ENCODE results near the gene CDC42BPB.

The CDC42BPB gene

DNA sequence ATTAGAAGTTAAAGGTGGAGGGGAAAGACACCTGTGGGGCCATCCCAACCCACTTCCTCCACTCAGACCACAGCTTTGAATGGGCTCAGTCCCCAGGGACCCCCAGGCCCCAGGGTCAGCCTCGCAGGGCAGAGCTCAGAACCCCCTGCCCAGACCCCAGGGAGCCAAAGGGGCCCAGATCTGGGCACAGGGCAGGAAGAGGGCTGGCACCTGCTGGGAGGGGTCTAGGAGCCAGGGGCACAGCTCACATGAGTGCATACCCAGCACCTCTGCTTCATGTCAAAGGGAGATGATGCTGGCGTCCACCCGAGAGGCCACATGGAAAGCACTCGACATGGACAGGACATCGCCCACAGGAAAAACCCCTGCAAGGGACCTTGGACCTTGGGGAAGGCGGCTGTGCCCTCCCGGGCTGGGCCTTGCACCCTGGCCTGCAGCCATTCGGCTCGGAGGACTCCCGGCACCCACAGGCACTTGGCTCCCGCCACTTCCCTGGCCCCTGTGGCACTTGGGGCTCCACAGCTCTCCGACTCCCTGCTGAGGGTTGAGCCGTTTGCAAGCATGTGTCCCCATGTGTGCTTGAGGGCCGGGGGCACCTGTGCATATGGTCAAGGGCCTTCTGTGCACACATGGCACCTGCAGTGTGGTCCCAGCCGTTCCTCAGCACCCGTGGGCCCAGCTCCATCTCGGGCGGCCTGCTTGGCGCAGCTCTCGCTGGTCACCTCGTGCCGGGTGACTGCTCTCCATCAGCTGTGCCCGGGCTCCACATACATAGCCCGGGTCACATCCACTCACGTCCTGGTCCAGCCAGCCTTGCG lies 142.7 kb downstream of the CDC42BPB start:
- TF ChIP-seq, protein P1, sequence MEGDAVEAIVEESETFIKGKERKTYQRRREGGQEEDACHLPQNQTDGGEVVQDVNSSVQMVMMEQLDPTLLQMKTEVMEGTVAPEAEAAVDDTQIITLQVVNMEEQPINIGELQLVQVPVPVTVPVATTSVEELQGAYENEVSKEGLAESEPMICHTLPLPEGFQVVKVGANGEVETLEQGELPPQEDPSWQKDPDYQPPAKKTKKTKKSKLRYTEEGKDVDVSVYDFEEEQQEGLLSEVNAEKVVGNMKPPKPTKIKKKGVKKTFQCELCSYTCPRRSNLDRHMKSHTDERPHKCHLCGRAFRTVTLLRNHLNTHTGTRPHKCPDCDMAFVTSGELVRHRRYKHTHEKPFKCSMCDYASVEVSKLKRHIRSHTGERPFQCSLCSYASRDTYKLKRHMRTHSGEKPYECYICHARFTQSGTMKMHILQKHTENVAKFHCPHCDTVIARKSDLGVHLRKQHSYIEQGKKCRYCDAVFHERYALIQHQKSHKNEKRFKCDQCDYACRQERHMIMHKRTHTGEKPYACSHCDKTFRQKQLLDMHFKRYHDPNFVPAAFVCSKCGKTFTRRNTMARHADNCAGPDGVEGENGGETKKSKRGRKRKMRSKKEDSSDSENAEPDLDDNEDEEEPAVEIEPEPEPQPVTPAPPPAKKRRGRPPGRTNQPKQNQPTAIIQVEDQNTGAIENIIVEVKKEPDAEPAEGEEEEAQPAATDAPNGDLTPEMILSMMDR (conservative IDR thresholded peaks at IDR 0.05): no peak
- no peak overlapping the region for H3K27ac ChIP-seq

DNA sequence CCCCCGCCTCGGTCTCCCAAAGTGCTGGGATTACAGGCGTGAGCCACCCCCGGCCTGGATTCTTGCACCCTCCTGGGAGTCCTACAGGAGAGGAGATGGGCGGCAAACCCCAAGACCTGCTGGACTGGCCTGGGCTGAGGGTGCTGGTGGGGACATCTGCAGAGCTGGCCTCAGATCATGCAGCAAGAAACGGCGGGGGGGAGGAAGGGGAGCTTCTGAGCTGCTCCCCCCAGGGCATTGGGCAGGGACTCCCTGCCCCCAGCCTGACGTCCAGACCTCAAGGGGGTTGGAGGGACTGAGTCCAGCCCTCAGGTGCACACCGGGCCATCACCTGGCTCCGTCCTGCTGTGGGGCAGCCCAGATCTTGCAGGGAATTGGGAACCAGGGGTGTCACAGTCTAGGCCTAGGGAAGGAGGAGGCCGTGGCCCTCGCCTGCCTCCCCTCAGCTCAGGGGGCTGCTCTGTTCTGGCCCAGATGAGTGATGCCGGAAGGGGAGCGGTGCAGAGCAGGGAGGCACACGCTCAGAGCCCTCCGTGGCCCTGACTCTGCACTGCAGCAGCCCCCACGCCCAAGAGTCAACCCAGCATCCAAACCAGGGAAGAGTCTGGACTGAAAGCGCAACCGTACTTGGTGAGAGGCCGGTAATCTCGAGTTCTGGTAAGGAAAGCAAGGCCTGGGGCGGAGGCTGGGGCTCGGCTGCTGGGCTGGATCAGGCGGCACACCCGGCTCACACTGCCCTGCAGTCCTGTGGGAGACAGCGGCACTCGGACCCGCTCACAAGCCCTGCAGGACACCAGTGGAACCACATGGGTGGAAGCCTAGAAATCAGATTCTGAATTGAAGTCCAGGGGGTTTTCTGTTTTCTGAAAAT lies 143.8 kb downstream of the CDC42BPB start:
- no peak overlapping the region for H3K27ac ChIP-seq
- TF ChIP-seq, protein P1 (conservative IDR thresholded peaks at IDR 0.05): no peak

DNA sequence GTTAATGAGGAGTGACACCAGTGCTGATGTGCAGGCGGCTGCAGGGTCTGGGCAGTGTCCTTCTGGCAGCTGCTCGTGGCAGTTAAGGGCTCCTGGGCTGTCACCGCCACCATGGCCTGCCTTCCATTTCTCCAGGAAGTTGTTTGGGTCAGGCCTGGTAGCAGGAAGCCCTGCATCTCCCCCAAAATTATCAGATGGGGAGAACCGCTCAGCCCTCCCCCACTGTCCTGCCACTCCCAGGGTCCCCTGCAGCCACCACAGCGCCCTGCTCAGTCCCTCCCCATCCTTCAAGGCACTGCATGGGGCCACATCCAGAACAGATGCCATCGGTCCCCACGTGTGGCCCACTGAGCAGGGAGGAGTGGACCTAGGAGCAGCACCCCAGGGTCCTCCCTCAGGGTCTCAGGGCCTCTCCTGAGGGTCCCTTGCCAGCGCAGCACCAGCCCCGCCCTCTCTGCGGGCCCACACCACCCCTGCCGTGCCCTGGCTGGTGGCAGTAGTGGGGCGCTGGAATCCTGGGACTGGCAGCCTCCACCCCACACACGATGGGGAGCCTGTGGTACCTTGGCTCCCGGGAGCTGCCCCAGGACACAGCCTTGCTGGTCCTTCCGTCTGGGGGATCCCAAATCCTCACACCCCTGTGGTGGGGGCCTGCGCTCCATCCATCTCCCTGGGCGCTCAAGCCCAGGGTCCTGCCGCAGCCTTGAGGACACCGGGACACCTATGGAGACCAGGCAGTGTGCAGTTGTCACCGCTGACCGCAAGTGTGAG lies 145.2 kb downstream of the CDC42BPB start:
- no peak overlapping the region for H3K27ac ChIP-seq
- TF ChIP-seq, protein P1 (conservative IDR thresholded peaks at IDR 0.05): no peak

DNA sequence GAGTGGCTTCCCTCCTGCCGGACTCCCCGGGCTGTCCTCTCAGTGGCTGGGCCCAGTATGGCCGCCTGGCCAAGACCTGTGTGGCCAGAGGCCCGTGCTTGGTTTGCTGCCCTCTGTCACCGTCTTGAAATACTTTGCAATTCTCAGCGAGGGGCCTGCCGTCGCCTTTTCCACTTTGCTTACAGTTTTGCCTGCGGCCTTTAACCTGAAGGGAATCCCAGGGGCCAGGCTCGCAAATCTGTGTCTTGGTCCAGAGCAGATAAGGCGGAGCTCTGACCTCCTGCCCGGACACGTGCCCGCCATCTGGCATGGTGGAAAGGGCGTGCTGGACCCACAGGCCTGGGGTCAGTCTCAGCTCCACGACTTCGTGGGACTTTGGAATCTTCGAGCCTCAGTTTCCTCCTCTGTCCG lies 145.8 kb downstream of the CDC42BPB start:
- H3K27ac ChIP-seq: no peak overlapping the region
- TF ChIP-seq, protein P1 (conservative IDR thresholded peaks at IDR 0.05): no peak

DNA sequence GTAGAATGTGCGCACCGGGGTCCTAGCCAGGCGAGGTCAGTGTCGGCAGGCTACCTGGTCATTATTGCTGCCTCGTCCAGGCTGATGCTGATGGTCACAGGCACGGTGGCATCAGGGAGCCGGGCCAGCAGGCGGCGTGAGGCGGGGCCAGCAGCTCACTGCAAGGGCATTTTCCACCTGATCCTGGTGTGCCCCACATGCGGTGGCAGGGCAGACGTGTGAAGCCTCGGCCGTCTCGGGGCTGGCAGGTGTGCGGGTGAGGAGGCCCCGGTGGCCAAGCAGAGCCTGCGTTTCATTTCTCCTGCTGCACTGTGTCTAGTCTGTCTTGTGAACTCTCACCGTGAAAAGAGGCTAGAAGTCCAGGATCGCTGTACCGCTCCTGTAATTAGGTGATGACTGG lies 146.9 kb downstream of the CDC42BPB start:
- H3K27ac ChIP-seq: no peak overlapping the region
- TF ChIP-seq, protein P1 (conservative IDR thresholded peaks at IDR 0.05): no peak

DNA sequence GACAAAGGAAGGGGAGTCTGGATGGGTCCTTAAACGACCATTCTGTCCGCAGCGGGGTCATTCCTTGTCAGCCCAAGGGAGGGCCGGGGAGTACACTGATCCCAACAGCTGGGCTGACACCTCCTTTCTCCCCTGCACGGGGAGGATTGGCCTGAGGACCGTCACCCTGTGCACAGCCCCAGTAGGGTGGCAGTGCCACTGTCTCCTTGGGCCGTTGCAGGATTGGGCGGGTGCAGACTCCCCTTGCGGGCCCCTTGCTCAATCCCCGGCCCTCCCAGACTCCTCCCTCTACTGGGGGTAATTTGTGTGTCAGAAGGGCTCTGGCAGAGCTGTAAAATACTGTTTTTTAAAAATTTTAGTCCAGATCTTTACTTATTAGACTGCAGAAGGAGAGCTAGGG lies 147.4 kb downstream of the CDC42BPB start:
- TF ChIP-seq, protein P1 (conservative IDR thresholded peaks at IDR 0.05): no peak
- H3K27ac ChIP-seq: no peak overlapping the region

DNA sequence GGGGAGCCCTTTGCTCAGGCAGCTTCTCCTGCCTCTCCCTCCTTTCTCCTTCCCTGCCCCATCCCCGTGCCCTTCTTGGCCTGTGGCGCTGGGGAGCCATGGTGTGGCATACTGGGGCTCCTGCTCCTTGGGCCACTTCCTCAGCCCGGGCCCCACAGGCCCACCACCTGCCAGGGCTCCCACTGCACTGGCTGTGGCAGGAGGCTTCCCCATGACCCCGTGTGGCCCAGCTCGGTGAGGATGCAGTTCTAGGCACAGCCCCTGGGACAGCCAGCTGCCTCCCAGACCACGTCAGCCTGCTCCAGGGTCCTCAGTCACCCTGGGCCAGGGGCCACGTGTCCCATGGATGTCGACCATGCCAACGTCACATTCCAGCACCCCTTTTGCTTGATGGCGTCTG lies 147.9 kb downstream of the CDC42BPB start:
- no peak overlapping the region for H3K27ac ChIP-seq
- TF ChIP-seq, protein P1 (conservative IDR thresholded peaks at IDR 0.05): no peak
